ENCODE data around the gene SPHK1.

SPHK1 gene

DNA sequence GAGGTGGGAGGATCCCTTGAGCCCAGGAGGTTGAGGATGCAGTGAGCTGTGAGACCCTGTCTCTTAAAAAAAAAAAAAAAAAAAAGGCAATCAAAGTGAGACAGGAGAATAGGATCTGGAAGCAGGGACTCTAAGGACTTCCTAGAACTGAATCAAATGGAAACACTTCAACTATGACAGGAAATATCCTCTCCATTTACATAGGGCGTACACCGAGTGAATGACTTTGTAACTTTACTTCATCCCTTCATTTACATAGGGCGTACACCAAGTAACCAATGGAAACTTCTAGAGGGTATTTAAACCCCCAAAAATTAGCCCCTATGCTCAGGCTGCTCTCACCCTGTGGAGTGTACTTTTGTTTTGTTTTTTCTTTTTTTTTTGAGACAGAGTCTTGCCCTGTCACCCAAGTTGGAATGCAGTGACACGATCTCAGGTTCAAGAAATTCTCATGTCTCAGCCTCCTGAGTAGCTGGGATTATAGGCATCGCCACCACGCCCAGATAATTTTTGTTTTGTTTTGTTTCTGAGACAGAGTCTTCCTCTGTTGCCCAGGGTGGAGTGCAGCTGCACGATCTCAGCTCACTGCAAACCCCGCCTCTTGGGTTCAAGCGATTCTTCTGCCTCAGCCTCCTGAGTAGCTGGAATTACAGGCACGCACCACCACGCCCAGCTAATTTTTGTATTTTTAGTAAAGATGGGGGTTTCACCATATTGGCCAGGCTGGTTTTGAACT, 21.1 kb upstream of the SPHK1 start:
- DNase-seq, result no peak

DNA sequence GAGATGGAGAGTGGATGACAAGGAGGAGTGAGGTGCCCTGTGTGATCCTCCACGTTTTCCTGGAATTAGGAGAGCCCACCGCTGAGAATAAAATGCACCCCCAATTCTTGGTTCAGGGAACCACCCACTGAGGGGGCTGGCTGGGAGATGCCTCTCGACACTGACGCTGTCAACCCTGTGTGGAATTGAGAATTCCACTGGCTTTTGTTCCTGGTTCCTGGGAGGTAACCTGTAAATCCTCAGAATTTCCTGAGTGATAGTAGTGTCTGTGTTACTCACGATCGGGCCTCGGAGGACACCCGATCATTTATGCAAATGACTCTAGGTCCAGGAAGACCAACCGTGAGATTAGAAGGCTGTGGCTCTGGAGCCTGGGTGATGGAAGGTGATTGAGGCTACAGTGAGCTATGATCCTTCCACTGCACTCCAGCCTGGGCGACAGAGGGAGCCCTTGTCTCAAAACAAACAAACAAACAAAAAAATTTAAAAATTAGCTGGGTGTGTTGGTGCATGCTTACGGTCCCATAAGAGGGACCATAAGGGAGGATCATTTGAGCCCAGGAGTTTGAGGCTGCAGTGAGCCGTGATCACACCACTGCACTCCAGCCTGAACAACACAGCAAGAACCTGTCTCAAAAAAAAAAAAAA, 19.0 kb upstream of the SPHK1 start:
- no peak for DNase-seq

DNA sequence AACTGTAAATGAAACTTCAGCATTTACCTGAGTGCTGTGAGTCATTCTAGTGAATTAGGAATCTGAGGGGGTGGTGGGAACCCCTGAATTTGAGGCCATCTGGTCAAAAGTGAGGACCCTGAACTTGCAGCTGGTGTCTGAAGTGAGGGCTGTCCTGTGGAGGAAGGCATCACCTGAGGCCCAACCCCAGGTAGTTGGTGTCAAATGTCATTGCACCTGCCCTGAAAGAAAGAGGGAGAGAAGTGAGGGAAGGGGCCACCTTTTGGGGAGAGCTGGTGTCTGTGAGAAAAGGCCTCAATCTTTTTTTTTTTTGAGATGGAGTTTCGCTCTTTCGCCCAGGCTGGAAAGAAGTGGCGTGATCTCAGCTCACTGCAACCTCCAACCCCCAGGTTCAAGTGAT, 18.2 kb upstream of the SPHK1 start:
- no peak for DNase-seq

DNA sequence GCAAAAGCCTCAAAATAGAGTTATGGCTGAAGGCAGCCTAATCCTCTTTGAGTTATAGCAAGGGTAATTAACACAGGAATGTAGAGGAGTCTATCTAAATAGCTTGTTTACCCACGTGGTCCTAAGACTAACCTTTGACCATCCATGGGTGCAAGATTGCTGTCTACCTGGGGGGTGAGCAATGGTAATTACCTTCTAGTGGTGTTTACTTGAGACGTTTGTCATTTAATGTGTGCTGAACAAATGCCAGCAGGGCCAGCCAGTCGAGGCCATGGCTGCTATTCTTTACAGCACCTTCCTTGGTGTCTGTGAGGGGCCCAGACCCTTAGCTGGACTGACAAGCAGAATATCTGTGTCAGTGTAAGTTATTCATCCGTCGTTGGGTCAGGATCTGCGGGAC, 16.8 kb upstream of the SPHK1 start:
- no peak for DNase-seq

DNA sequence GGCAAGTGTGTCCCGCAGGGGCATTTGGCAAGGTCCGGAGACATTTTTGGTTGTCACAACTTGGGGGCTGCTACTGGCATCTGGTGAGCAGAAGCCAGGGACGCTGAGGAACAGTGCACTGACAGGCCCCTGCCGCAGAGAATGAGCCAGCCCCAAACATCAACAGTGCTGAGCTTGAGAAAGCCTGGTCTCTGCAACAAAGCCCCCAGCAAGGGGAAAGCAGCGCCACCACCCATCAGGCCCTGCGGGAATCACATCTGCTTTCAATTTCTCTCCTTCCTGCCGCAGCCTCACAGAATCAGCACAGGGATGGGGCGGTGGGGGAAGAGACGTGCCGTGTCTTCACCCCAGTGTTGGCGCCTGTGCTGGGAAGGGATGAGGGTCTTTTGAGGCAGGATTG, 15.9 kb upstream of the SPHK1 start:
- no peak for DNase-seq

DNA sequence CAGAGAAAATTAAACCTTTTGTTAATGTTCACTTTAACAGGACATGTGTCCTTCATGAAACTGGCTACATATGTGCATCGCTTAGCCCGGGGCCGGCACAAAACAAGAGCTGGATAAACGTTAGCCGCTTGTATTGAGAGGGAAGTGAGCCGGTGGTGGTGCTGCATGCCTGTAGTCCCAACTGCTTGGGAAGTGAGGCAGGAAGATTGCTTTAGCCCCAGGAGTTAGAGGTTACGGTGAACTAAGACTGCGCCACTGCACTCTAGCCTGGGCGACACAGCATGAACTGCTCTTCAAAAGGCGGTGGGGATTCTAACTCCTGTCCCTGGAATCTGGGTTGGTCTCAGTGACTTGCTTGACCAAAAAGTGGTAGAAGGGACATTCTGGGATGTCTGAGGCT, 15.0 kb upstream of the SPHK1 start:
- no peak for DNase-seq

DNA sequence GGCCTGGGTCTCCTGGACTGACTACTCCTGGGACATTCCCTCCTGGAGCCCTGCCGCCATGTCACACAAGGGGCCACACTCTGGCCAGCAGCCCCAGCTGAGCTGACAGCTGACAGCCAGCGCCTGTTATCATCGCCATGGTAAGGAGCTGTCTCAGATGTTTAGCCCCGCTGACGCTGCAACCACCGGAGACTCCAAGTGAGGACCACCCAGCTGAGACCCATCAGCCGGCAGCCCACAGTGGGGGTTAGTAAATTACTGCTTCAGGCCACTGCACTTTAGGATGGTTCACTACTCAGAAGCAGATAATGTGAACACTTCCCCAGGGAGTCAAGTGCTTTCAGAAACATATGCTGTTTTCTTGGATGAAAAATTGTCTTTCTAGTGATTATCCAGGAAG, 14.6 kb upstream of the SPHK1 start:
- DNase-seq, result no peak

DNA sequence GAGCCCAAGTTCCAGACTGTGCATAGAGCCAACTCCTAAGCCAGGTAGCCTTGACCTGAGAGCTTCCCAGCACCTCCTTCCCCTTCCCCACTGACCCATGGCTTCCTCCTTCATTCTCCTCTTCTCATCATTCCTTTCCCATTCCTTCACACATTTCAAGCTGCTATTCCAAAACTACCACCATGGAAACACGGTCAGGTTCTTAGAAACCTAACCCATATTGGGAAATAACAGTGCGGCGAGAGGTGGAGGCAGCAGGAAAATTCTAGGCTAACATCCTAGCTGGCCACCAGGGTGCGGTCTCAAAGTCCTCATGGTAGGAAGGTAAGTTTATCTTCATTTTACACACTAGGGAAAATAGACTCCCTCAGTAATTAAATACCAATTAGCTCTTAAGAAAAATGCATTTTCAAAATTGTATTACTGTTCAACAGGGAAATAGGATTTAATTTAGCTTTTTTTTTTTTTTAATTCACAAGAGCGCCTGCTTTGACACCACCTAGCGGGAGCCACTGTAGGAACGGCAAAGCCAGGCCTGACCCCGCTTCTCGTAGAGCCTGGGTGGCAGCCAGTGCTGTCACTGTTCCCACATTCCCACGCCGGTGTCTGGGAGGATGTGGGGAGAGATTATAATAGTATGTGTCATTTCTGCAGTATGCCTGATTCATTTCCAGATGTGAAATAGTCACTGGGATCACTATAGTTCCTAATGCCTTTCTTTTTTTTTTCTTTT, 14.0 kb upstream of the SPHK1 start:
- DNase-seq, result no peak

DNA sequence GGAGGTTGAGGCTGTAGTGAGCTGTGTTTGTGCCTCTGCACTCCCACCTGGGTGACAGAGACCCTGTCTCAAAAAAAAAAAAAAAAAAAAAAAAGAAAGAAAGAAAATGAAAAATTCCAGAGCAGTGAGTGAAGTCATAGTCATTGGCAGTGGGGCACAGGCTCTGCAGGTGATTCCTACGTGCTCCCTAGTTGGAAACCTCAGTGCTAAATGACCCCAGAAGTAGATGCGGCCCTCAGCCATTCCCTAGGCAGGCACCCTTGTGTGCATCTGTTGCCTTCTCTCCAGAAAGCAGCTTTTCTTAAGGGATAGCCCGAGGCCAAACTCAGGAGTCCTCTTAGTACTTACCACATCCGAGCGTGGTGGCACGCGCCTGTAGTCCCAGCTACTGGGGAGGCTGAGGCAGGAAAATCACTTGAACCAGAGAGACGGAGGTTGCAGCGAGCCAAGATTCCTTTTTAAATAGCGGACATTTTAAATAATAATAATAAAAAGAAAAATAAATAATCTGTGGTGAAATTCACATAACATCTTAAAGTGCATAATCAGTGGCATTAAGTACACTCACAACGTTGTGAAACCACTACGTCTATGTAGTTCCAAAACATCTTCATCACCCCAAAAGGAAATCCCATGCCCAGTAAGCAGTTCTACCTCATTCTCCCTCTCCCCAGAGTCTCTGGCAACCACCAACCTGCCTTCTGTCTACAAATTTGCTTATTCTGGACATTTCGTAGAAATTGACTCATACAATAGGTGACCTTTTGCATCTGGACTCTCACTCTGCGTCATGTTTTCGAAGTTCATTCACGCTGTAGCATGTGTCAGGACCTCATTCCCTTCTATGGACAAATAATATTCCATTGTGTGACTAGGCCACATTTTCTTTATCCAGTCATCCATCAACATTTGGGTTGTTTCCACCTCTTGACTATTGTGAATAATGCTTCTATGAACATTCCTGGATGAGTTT, 12.5 kb upstream of the SPHK1 start:
- DNase-seq, result no peak

DNA sequence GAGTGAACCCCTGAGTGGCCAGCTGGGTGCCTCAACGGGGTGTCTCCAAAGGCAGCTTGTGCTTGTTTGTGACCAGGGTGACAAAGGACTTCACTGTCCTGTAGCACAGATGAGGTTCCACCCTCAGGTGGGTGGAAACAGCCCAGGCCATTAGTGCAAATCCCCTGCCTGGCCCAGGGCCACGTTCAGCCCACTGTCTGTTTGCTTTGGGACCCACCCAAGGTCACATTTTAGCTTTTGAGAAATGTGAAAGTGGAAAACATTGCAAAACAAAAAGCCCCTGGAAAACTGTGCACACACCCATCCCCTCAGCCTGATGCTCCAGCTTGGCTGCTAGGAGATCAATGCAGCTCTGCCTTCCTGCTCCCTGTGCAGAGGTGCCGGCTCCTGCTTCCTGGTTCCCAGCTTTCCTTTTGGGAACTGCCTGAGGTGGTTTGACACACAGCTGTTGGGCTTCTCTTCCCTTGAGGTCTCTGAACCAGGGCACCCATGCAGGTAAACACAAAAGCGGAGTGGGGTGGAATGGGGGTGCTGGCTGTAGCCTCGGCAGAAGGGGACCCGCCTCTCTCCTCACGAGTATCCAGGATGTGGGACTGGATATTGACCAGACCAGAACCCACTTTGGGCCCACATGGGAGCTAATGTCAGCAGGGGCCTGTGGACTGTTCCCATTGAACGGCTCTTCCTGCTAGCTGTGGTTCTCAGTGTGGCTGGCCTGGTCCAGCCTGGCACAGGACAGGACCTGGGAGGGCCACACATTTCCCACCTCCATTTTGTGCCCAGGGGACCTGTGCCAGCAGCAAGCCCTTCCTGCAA, 7.9 kb upstream of the SPHK1 start:
- DNase-seq, result no peak

DNA sequence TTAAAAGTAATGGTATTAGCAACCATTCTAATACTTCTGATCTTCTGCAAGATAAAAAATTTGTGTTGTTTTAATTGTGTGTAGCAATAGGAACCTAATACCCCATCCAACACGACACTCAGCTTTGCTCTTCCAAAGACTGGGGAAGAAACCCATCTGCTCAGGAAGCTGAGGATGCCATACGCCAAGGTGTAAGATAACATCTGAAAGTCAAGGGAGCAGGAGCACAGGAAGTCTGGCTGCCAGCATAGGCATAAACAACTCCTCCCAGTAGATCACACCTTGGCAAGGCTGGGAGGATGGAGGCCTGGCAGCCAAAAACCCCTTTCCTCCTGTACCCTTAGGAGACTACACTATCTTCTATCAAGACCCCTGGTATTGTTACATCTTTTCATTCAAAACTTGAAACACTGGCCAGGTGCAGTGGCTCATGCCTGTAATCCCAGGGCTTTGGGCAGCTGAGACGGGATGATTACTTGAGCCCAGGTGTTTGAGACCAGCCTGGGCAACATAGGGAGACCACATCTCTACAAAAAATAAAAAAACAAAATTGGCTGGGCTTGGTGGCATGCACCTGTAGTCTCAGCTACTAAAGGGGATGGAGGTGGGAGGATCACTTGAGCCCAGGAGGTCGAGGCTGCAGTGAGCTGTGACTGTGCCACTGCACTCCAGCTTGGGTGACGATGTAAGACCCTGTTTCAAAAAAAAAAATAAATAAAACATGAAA, 5.7 kb upstream of the SPHK1 start:
- DNase-seq, result no peak

DNA sequence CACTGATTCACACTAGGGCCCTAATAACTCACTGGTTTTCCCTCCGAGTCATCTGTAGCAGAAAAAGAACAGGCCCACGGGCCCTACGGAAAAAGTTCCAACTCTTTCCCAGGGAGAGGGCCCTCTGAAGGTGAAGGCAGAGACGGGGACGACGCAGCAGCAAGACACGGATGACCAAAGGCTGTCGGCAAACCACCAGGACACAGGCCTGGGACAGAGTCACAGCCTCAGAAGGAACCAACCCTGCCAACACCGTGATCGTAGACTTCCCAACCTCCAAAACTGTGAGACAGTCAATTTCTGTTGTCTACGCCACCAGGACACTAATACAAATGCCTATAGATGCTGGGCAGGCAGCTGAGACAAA, 5.2 kb upstream of the SPHK1 start:
- no peak for DNase-seq

DNA sequence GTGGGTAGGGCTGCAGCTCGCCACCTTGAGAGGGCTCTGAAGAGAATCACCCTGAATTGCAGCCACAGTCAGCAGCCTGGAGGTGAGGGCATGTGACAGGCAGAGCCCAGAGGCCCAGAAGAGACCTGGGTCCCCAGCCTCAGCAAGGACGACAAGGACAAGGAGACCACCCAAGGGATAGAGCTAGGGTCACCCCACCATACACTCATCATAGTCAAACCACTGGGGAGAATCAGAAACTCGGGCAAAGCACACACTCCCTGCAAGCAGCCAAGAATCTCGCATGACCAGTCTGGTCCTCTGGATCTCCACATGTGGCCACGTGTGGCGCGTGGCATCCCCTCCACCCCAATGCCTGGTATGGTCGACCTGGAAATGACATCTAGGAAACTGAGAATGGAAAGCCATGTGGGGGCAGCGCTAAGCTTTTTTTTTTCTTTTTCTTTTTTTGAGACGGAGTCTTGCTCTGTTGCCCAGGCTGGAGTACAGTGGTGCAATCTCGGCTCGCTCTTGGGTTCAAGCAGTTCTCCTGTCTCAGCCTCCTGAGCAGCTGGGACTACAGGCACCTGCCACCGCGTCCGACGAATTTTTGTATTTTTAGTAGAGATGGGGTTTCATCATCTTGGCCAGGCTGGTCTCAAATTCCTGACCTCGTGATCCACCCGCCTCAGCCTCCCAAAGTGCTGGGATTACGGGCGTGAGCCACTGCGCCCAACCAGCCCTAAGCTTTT, 4.6 kb upstream of the SPHK1 start:
- DNase-seq, result no peak

DNA sequence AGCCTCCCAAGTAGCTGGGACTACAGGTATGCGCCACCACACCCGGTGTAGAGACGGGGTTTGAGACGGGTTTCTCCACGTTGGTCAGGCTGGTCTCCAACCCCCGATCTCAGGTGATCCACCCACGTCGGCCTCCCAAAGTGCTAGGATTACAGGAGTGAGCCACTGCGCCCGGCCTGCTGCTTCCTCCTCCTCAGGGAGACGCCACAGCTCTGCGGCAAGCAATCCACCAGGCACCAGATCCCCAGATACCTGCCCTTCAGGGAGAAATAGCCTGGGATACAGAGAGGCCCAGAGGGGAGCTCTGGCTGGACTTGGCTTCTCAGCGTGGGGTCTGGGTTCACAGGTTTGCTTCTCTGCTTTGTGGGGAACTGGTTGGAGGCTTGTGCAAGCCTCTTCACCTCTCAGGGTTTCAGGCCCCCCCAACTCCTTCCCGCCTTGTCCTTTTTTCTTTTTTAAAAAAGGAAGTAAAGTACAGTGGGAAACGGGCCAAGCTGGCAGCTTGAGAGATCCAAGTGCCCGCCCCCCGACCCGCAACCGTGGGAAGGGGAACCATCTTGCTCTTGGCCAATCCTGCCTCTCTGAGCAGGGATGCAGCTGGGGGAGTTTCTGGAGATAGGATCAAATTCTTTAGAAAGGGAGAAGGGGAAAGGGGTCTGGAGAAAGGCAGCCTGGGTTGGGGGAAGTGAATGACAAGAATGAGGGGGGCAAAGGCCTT, 2.6 kb upstream of the SPHK1 start:
- DNase-seq, result no peak

DNA sequence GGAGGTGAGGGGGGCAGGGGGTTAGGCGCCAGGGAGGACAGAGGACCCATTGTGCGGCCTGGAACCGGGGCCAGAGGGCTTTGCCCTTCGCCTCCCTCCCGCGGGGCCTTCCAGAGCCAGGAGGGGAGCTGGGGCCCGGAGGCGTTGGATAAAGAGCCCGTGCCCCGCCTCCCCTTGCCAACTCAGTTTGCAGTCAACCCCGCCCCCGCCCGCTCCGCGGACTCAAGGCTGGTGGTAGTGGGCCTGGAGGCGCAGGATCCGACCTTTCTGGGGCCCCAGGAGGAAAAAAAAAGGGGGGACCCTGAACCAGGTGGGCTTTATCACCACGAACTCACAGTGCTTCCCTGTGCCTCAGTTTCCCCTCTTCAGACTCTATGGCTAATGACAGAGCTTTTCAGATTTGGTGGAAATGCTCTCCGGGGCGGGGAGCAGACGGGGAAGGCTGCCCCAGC, 2.0 kb upstream of the SPHK1 start:
- no peak for DNase-seq

DNA sequence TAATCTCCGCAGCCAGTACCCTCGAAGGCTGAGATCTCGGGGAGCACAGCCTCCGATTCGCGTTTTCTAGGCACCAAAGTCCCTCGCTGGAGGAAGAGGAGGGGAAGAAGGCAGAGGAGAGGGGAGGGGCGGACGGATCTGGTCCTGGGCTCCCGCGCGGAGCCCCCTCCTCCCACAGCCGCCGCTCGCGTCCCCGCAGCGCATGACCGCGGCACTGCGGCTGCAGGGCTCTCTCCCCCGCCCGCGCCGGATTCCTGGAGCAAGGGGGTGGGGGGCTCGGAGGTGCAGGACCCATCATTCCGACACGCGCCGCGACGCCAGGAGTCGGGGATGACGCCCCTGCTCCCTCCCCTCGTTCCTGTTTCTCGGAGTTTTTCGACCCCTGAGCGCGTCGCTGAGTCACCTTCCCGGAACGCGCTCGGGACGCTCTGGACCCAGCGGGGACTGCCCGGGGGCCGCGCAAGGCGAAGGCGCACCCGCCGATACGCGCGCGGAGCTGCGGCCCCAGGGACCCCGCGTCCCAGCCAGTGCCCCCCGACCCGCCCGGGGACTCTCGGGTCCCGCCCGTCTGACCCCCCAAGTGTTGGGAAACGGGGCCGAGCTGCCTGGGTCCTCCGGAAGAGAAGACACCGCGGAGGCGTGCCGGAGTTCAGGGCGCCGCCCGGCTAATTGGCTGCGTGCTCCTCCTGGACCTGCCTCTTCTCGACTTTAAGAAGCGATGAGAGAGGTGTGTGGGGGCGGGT, 1.4 kb upstream of the SPHK1 start:
- peak; percentile 37 for DNase-seq

DNA sequence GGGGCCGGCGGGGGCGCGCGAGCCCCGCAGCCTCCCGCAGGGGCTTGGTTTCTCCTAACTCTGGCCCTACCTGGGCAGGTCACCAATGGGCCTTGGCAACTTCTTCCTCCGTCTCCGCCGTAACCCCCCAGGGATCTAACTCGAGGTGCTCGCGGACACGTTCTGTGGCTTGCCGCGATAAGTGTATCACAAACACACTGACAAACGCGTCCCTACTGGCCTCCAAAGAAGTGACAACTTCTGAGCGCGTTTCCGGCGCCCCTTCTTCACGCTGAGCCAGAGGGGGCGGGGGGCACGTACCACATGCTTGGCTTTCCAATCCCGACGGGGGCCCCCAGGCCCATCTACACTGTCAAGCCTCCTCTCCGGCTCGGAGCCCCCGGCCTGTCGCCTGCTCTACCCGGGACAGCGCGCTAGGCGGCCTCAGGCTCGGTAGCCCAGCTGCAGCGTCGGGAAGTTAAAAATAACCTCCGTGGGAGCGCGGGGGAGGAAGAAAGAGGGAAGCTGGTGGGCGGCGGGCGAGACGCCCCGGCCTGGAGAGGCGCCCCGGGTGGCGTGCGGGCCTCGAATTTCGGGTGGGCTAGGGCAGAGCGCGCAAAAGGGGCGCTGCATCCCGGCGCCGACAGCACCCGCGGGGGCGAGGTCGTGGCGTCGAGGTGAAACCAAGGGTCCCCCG, 725 bp upstream of the SPHK1 start:
- DNase-seq, result no peak

Data from activated gamma-delta T cell (primary cell).